HG02938 (cell line): ENCODE results near the gene NUTM1.
A peak's percentile ranks its signal among the peaks of the same experiment; 100 is the strongest.

Experiments
- ATAC-seq: cut with Tn5 transposase; IDR thresholded peaks from one replicate; pipeline ENCODE4 v1.9.1; 2021; ENCODE audit warnings: mild to moderate bottlenecking, moderate library complexity; ENCODE audit not compliant: unreplicated experiment

The NUTM1 gene, protein sequence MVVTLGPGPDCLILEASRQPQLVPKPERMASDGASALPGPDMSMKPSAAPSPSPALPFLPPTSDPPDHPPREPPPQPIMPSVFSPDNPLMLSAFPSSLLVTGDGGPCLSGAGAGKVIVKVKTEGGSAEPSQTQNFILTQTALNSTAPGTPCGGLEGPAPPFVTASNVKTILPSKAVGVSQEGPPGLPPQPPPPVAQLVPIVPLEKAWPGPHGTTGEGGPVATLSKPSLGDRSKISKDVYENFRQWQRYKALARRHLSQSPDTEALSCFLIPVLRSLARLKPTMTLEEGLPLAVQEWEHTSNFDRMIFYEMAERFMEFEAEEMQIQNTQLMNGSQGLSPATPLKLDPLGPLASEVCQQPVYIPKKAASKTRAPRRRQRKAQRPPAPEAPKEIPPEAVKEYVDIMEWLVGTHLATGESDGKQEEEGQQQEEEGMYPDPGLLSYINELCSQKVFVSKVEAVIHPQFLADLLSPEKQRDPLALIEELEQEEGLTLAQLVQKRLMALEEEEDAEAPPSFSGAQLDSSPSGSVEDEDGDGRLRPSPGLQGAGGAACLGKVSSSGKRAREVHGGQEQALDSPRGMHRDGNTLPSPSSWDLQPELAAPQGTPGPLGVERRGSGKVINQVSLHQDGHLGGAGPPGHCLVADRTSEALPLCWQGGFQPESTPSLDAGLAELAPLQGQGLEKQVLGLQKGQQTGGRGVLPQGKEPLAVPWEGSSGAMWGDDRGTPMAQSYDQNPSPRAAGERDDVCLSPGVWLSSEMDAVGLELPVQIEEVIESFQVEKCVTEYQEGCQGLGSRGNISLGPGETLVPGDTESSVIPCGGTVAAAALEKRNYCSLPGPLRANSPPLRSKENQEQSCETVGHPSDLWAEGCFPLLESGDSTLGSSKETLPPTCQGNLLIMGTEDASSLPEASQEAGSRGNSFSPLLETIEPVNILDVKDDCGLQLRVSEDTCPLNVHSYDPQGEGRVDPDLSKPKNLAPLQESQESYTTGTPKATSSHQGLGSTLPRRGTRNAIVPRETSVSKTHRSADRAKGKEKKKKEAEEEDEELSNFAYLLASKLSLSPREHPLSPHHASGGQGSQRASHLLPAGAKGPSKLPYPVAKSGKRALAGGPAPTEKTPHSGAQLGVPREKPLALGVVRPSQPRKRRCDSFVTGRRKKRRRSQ

DNA sequence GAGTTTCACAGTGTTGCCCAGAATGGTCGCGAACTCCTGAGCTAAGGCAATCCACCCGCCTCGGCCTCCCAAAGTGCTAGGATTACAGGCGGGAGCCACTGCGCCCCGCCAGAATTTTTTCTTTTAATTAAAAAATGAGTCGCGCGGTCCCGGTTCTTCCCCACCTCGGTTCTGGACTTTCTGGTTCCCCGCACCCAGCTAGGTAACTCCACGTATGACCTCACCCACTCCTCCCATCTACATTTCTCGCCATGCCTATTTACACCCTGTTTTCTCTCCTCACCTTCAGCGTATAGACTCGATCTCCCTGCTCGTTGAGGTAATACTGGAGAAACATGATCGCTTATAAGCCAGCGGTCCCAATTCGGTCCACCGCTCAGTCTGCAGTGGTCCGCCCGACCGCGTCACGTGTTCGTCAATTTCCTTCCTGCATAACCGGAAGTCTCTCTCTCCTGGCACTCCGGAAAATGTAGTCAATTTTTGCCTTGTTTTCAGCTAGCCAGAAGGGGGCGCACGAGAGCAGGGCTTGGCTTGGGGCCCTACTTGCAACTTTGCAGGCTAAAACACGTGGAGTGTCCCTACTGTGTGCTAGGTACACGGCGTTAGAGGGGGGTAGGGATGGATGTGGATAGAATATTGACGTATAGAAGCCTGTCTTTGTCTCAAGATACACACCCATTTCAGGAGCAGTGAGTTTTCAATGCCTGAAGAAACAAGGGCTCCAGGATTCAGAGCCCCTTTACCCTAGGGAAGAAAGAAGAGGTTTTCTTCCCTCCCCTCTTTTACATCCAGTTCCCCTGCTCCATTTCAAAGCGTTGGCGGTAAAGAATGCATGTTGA, at the start of gene NUTM1, which contains the start of gene NOP10:
TSS of gene NUTM1 (plus strand) at position 579 of the 839 bp plus-strand sequence. CDS start 382 bp downstream, outside the sequence.
TSS of gene NOP10 (minus strand) at position 400 of the 839 bp plus-strand sequence. CDS start at position 337, 63 bp downstream.
- peak; percentile 91 for ATAC-seq

- ATAC-seq = no peak
These were observed 46.1 kb upstream of the NUTM1 start for GRCh38 chr15:34297059-34297458.

- ATAC-seq = no peak
These were observed 42.1 kb upstream of the NUTM1 start for GRCh38 chr15:34301058-34301457.

DNA sequence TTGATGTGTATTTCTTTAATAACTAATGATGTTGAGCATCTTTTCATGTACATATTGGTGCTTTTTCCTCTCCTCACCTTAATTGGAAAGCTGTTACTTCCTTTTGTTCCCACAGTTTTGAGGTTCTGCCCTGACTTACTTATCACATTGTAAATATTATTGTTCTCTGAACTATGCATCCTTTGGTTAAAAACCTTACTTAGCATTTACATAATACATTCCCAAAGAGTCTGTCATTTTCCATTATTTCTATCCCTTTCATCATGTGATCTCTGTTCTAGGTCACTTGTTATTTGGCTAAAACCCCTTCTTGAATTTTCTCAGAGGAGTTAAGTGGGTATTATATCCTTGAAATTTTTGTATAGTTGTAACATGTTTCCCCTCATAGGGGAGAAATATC, 38.5 kb upstream of the NUTM1 start:
- no peak for ATAC-seq

DNA sequence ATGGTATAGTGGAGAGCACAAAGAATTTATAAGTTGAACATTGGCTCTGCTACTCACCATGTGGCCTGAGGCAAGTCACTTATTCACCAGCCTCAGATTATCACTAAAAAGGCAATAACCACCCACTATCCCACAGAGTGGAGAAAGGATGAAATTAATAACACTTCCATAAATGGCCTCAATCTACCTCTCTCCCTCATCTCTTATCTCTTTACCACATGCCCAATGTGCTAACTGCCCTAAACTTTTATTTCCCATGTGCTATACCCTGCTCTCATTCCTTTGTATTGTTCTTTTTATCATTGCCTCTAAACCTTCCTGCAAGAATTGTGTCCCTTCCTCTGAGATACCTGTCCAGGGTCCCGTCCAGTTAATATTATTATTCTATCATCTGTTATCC, 31.6 kb upstream of the NUTM1 start:
- ATAC-seq = no peak

DNA sequence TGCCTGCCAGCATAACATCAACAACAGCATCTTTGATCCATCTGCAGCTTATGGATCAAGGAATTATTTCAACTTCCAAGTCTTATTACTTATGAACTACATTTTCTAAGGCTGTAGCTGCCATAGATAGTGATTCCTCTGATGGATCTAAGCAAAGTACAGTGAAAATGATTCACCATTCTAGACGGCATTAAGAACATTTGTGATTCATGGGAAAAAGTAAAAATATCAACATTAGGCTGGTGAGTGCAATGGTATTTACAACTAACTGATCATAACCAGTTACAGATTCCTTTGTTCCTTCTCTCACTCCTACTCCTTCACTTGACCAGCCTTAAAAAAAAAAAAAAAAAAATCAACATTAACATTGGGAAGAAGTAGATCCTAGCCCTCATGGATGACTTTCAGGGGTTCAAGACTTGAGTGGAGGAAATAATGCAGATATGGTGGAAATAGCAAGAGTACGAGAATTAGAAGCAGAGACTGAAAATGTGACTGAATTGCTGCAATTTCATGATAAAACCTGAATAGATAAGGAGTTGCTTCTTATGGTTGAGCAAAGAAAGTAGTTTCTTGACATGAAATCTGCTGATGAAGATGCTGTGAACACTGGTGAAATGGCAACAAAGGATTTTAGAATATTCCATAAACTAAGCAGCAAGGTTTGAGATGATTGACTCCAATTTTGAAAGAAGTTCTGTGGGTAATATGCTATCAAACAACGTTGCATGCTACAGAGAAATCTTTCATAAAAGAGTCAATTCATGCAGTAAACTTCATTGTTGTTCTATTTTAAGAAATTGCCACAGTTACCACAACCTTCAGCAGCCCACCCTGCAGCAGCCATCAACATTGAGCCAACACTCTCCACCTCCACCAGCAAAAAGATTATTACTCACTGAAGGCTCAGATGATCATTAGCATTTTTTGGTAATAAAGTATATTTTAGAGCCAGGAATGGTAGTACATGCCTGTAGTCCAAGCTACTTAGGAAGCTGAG, 28.3 kb upstream of the NUTM1 start:
- no peak for ATAC-seq

GRCh38 chr15:34318277-34319079, 24.6 kb upstream of the NUTM1 start:
- ATAC-seq = peak; percentile 86

GRCh38 chr15:34323217-34323616, 19.9 kb upstream of the NUTM1 start:
- no peak for ATAC-seq

GRCh38 chr15:34324933-34325332, 18.2 kb upstream of the NUTM1 start:
- ATAC-seq = no peak

GRCh38 chr15:34325368-34325767, 17.7 kb upstream of the NUTM1 start:
- no peak for ATAC-seq

DNA sequence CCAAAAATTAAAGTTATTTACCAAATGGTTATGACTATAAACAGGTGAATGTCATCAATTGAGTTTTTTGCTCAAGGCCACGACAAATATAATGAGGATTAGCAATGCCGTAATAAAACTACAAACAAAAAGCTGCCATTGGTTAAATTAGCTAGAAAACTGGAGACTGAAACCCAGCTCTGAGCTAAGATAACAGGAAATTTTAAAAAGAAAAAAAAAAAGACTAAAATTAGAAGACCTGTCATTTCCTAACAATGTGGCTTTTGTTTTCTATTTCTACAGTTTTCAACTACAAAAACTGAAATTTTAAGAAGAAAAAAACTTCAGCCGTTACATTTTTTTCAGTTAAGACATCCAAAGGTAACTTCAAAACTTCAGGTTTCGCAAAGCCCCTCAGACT, 15.2 kb upstream of the NUTM1 start:
- ATAC-seq = no peak

DNA sequence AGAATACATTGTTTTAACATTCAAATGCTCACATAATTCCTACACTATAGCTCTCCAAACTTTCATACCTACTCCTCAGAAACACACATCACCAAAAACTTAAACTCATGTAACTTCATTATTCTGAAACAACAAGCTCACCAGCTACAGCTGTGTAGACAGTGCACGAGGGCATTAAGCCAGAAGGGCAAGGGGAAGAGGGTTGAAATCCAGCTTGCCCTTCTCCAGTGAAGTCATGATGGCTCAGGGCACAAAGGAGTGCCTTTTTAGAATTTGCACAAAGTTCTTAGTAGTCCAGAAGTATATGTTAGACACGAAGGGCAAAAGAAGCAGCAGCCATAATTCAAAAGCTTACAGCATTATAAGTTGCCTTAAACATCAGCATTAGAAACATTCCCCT, 14.1 kb upstream of the NUTM1 start:
- no peak for ATAC-seq

DNA sequence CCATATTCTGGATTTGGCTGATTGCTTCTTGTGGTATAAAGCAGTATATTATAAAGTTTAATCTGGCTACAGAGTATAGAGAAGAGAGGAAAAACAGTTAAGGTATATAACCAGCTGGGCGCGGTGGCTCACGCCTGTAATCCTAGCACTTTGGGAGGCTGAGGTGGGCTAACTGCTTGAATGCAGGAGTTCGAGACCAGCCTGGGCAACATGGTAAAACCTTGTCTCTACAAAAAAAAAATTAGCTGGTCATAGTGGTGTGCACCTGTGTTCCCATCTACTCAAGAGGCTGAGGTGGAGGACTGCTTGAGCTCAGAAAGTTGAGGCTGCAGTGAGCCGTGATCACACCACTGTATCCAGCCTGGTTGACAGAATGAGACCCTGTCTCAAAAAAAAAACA, 12.8 kb upstream of the NUTM1 start:
- no peak for ATAC-seq

GRCh38 chr15:34331809-34332208, 11.3 kb upstream of the NUTM1 start:
- no peak for ATAC-seq

GRCh38 chr15:34332553-34333120, 10.5 kb upstream of the NUTM1 start:
- no peak for ATAC-seq

DNA sequence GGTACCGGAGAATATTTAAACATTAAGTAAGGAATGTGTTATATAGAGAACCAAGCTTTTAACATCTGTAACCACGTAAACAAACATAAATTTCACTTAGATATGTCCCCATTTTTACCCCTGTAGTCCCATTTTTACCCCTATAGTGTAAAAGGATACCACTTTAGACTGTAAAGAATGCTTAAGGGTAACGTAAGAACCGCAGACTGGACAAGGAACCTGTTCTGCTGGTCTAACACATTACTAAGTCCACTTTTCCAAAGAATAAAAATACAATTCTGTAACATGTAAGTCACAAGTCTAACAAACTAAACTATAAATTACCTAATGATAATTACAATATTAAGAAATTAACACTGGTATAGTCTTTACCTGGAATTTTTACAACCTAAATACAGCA, 8.4 kb upstream of the NUTM1 start:
- no peak for ATAC-seq

- no peak for ATAC-seq
These were observed 7.7 kb upstream of the NUTM1 start for GRCh38 chr15:34335176-34336032.
